ENCODE measurements around the gene DDR2.

The DDR2 gene

DNA sequence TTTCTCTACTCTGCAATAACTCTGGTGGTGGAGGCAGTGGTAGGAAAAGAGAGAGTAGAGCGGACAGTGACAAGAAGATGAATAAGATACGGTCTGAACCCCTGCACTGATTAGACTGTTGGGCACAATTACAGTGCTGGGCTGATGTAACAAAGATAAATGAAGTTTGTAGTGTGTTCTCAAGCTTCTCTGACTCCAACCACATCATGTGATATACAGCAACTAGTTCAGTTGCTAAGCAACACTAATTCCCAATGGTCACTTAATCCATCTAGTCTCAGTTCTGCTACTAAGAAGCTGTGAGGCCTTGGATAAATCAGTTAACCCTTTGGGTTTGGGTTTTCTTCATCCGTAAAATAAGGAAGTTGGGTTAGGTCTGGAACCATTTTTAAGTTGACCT lies 17.3 kb downstream of the DDR2 start:
- Histone ChIP-seq H3K9ac (no peak overlapping the region), H2AFZ (ENCODE audit: low read depth) (no peak overlapping the region)

GRCh38 chr1:162654915-162655620 lies 22.8 kb downstream of the DDR2 start:
- Histone ChIP-seq H3K27ac (no peak overlapping the region), H3K4me1 (ENCODE audit: low read depth, poor library complexity, severe bottlenecking) (no peaks in the 10 kb centered on the region)

More for the DNA sequence above, 17.3 kb downstream of the DDR2 start:
- TF ChIP-seq, protein P1, sequence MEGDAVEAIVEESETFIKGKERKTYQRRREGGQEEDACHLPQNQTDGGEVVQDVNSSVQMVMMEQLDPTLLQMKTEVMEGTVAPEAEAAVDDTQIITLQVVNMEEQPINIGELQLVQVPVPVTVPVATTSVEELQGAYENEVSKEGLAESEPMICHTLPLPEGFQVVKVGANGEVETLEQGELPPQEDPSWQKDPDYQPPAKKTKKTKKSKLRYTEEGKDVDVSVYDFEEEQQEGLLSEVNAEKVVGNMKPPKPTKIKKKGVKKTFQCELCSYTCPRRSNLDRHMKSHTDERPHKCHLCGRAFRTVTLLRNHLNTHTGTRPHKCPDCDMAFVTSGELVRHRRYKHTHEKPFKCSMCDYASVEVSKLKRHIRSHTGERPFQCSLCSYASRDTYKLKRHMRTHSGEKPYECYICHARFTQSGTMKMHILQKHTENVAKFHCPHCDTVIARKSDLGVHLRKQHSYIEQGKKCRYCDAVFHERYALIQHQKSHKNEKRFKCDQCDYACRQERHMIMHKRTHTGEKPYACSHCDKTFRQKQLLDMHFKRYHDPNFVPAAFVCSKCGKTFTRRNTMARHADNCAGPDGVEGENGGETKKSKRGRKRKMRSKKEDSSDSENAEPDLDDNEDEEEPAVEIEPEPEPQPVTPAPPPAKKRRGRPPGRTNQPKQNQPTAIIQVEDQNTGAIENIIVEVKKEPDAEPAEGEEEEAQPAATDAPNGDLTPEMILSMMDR (conservative IDR thresholded peaks at IDR 0.05; ENCODE audit: low read depth, low read length), result no peak
- no peaks in the 10 kb centered on the region for H3K27me3 ChIP-seq (ENCODE audit: insufficient read depth, low read depth)
- H3K4me3 ChIP-seq (IDR thresholded peaks at IDR 0.05; ENCODE audit: insufficient read depth, low read depth, low read length), result no peak overlapping the region
- H3K36me3 ChIP-seq (ENCODE audit: insufficient read depth), result no peaks in the 10 kb centered on the region
- H3K4me1 ChIP-seq (ENCODE audit: low read depth, poor library complexity, severe bottlenecking), result no peaks in the 10 kb centered on the region
- no peaks in the 10 kb centered on the region for H3K79me2 ChIP-seq (ENCODE audit: insufficient read depth, low read depth)
- H4K20me1 ChIP-seq (ENCODE audit: insufficient read depth), result no peaks in the 10 kb centered on the region
- H3K4me2 ChIP-seq, result no peak overlapping the region
- no peak overlapping the region for H3K27ac ChIP-seq

DNA sequence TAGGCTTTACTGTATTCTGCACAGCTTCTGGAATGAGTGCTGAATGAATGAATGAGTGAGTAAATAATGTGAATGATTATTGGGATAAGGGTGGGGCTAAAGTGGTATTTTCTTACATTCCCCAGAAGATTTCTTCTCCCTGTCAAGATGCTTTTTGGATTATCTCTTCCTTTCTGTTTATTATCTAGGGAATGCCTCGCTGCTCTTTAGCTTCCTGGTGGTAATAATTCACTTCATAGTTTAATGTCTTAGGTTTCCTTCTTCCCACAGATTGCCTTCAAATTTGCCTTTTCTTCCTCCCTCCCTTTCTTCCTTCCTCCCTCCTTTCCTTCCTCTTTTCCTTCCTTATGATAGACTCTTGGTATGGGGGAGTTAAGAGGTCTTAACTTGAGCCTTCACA lies 24.0 kb downstream of the DDR2 start:
- Histone ChIP-seq H3K4me1 (ENCODE audit: low read depth, poor library complexity, severe bottlenecking) (no peaks in the 10 kb centered on the region), H3K36me3 (ENCODE audit: insufficient read depth) (no peaks in the 10 kb centered on the region), H2AFZ (ENCODE audit: low read depth) (no peak overlapping the region), H3K27ac (no peak overlapping the region), H3K27me3 (ENCODE audit: insufficient read depth, low read depth) (no peaks in the 10 kb centered on the region), H3K4me2 (no peak overlapping the region), H4K20me1 (ENCODE audit: insufficient read depth) (no peaks in the 10 kb centered on the region), H3K4me3 (IDR thresholded peaks at IDR 0.05; ENCODE audit: insufficient read depth, low read depth, low read length) (no peak overlapping the region), H3K9ac (no peak overlapping the region), H3K79me2 (ENCODE audit: insufficient read depth, low read depth) (no peaks in the 10 kb centered on the region)
- TF ChIP-seq, protein P1 (conservative IDR thresholded peaks at IDR 0.05; ENCODE audit: low read depth, low read length), result no peak

More at GRCh38 chr1:162654915-162655620, 22.8 kb downstream of the DDR2 start:
- TF ChIP-seq, protein P1 (conservative IDR thresholded peaks at IDR 0.05; ENCODE audit: low read depth, low read length), result no peak
- H3K79me2 ChIP-seq (ENCODE audit: insufficient read depth, low read depth), result no peaks in the 10 kb centered on the region
- H3K36me3 ChIP-seq (ENCODE audit: insufficient read depth), result no peaks in the 10 kb centered on the region
- no peaks in the 10 kb centered on the region for H3K27me3 ChIP-seq (ENCODE audit: insufficient read depth, low read depth)
- no peak overlapping the region for H2AFZ ChIP-seq (ENCODE audit: low read depth)
- H3K4me2 ChIP-seq, result no peak overlapping the region
- H4K20me1 ChIP-seq (ENCODE audit: insufficient read depth), result no peaks in the 10 kb centered on the region
- no peak overlapping the region for H3K9ac ChIP-seq
- H3K4me3 ChIP-seq (IDR thresholded peaks at IDR 0.05; ENCODE audit: insufficient read depth, low read depth, low read length), result no peak overlapping the region

DNA sequence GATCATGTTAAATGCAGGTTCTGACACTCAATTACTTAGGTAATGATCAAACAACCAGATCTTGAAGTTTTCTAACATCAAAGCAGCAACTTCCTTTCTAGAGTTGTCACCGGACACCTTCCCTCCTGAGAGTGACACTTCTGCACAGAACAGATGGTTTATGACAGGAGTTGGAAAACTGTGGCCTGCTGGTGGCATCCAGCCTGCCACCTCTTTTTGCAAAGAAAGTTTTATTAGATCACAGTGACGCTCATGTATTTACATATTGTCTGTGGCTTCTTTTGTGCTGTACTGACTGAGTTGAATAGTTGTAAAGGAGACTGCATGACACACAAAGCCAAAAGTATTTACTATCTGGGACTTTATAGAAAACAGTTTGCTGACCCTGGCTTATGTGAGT lies 28.3 kb downstream of the DDR2 start:
- Histone ChIP-seq H3K27me3 (ENCODE audit: insufficient read depth, low read depth) (no peaks in the 10 kb centered on the region), H3K36me3 (ENCODE audit: insufficient read depth) (no peaks in the 10 kb centered on the region)

More for the DNA sequence above, 28.3 kb downstream of the DDR2 start:
- TF ChIP-seq, protein P1 (conservative IDR thresholded peaks at IDR 0.05; ENCODE audit: low read depth, low read length), result no peak
- no peak overlapping the region for H3K27ac ChIP-seq
- no peak overlapping the region for H3K9ac ChIP-seq
- H3K4me2 ChIP-seq, result no peak overlapping the region
- peaks cover 13% of the 10 kb centered on the region for H3K4me1 ChIP-seq (ENCODE audit: low read depth, poor library complexity, severe bottlenecking)
- H3K79me2 ChIP-seq (ENCODE audit: insufficient read depth, low read depth), result no peaks in the 10 kb centered on the region
- H3K4me3 ChIP-seq (IDR thresholded peaks at IDR 0.05; ENCODE audit: insufficient read depth, low read depth, low read length), result no peak overlapping the region
- no peak overlapping the region for H2AFZ ChIP-seq (ENCODE audit: low read depth)
- no peaks in the 10 kb centered on the region for H4K20me1 ChIP-seq (ENCODE audit: insufficient read depth)

All from KMS-11 (cell line).